ENCODE results near the gene TECPR1. TPM values are rescaled to one million over a fixed set of nuclear protein-coding genes. Genes with fewer than 3 reads are reported as not detected.

TECPR1 gene
- total and polyA plus RNA-seq, 2 experiments from 2014 or later = 8.2 to 27.8 TPM

DNA sequence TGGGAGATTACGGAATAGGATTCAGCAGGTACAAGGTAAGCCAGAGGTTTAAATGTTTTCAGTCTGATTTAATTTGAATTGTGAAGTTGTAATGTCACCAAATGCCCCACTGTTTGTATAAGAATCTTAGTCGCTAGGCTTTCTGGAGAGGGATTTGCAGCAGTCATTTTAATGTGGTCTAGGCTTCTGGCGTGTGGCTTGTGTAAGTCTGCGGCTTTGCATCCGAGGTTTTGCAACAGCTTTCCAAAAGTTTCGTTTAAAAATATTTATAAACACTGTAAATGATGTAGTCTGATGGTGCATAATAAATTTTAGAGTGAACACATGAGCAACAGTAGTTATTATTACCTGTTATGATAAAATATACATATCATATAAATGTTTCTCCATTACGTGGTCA lies 66.9 kb downstream of the TECPR1 start:
- Histone ChIP-seq H3F3A (ENCODE audit: insufficient read depth) (peaks cover 6% of the 10 kb centered on the region; the same call in 1 of the 2 replicates), H4K20me1 (ENCODE audit: insufficient read depth) (no peaks in the 10 kb centered on the region), H3K9me2 (ENCODE audit: insufficient read depth) (no peaks in the 10 kb centered on the region), H3K4me3 (no peak overlapping the region), H3K36me3 (ENCODE audit: low read depth) (no peaks in the 10 kb centered on the region), H3K9me3 (ENCODE audit: low read depth) (no peaks in the 10 kb centered on the region), H3K9ac (no peak overlapping the region), H3K79me2 (ENCODE audit: insufficient read depth) (no peaks in the 10 kb centered on the region), H3K4me2 (ENCODE audit: unreplicated experiment) (no peak overlapping the region), H2AFZ (no peak overlapping the region), H3K4me1 (ENCODE audit: insufficient read depth) (no peaks in the 10 kb centered on the region), H3K27ac (no peak overlapping the region), H3K27me3 (replicated peaks; ENCODE audit: insufficient read depth) (no peaks in the 10 kb centered on the region)
- TF ChIP-seq EZH2 (IDR thresholded peaks at IDR 0.05; ENCODE audit: insufficient read depth, poor library complexity, severe bottlenecking) (no peak), EZH2phosphoT487 (IDR thresholded peaks at IDR 0.05; ENCODE audit: insufficient read depth, low read depth) (no peak)
- 98% methylated on average over 7 of the region's 7 CpGs for WGBS, 2 experiments (ENCODE audit: low coverage in 1 of 2, low lambda C conversion rate in 2 of 2, missing lambda C conversion rate in 2 of 2)
- DNase-seq = no peak
- in situ Hi-C loops (cut with MboI) = no loop called here

- no peak for TF ChIP-seq EZH2 (IDR thresholded peaks at IDR 0.05; ENCODE audit: insufficient read depth, poor library complexity, severe bottlenecking)
- TF ChIP-seq EZH2phosphoT487 (IDR thresholded peaks at IDR 0.05; ENCODE audit: insufficient read depth, low read depth) = no peak
- WGBS, 2 experiments (ENCODE audit: low coverage in 1 of 2, low lambda C conversion rate in 2 of 2, missing lambda C conversion rate in 2 of 2) = 92 to 95% methylated on average over 8 of the region's 8 CpGs
- Histone ChIP-seq H3F3A (ENCODE audit: insufficient read depth) (no peaks in the 10 kb centered on the region), H3K36me3 (ENCODE audit: low read depth) (no peaks in the 10 kb centered on the region), H3K9me2 (ENCODE audit: insufficient read depth) (no peaks in the 10 kb centered on the region), H3K4me3 (no peak overlapping the region), H3K27me3 (replicated peaks; ENCODE audit: insufficient read depth) (no peaks in the 10 kb centered on the region), H3K9ac (no peak overlapping the region), H3K9me3 (ENCODE audit: low read depth) (no peaks in the 10 kb centered on the region), H3K4me1 (ENCODE audit: insufficient read depth) (no peaks in the 10 kb centered on the region), H3K4me2 (ENCODE audit: unreplicated experiment) (no peak overlapping the region), H3K79me2 (ENCODE audit: insufficient read depth) (no peaks in the 10 kb centered on the region), H2AFZ (no peak overlapping the region), H4K20me1 (ENCODE audit: insufficient read depth) (no peaks in the 10 kb centered on the region), H3K27ac (no peak overlapping the region)
- in situ Hi-C loops (cut with MboI) = no loop called here
- no peak for DNase-seq
Measured at GRCh38 chr7:98180751-98181150, 71.3 kb downstream of the TECPR1 start.

- no peak overlapping the region for H2AFZ ChIP-seq
- in situ Hi-C loops (cut with MboI) = no loop called here
- no peak overlapping the region for H3K27ac ChIP-seq
- TF ChIP-seq EZH2phosphoT487 (IDR thresholded peaks at IDR 0.05; ENCODE audit: insufficient read depth, low read depth) (no peak), EZH2 (IDR thresholded peaks at IDR 0.05; ENCODE audit: insufficient read depth, poor library complexity, severe bottlenecking) (no peak)
- no peaks in the 10 kb centered on the region for H3K36me3 ChIP-seq (ENCODE audit: low read depth)
- no peaks in the 10 kb centered on the region for H4K20me1 ChIP-seq (ENCODE audit: insufficient read depth)
- no peak overlapping the region for H3K9ac ChIP-seq
- H3K9me2 ChIP-seq (ENCODE audit: insufficient read depth) = no peaks in the 10 kb centered on the region
- H3K4me1 ChIP-seq (ENCODE audit: insufficient read depth) = no peaks in the 10 kb centered on the region
- H3K27me3 ChIP-seq (replicated peaks; ENCODE audit: insufficient read depth) = no peaks in the 10 kb centered on the region
- no peak for DNase-seq
- 94 to 95% methylated on average over 10 of the region's 10 CpGs for WGBS, 2 experiments (ENCODE audit: low coverage in 1 of 2, low lambda C conversion rate in 2 of 2, missing lambda C conversion rate in 2 of 2)
- H3K4me2 ChIP-seq (ENCODE audit: unreplicated experiment) = no peak overlapping the region
- no peaks in the 10 kb centered on the region for H3F3A ChIP-seq (ENCODE audit: insufficient read depth)
- H3K4me3 ChIP-seq = no peak overlapping the region
- no peaks in the 10 kb centered on the region for H3K9me3 ChIP-seq (ENCODE audit: low read depth)
- no peaks in the 10 kb centered on the region for H3K79me2 ChIP-seq (ENCODE audit: insufficient read depth)
Measured at GRCh38 chr7:98178762-98179490, 73.1 kb downstream of the TECPR1 start.

DNA sequence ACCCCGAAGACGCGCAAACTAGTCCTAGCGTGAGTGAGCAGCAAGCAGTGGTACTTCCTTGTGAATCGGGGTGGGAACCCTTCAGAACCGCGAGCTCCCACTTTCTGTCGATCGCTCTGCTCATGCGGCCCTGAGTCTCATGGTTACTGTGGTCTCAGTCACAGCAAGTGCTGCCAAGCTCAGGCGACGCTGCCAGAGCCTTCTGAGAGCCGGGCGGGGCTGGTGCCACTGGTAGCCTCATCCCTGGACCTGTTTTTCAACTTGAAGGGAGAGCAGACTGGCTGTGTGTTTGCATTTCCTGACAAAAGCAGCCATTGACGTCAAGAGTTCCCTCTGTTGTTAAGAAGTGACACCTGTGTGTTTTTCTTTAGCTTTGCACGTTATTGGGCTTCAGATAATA lies 73.7 kb downstream of the TECPR1 start:
- Histone ChIP-seq H3K4me3 (no peak overlapping the region), H3K27ac (no peak overlapping the region), H3K27me3 (replicated peaks; ENCODE audit: insufficient read depth) (no peaks in the 10 kb centered on the region), H3K9me3 (ENCODE audit: low read depth) (no peaks in the 10 kb centered on the region), H3K79me2 (ENCODE audit: insufficient read depth) (no peaks in the 10 kb centered on the region), H3K4me2 (ENCODE audit: unreplicated experiment) (no peak overlapping the region), H3K9me2 (ENCODE audit: insufficient read depth) (no peaks in the 10 kb centered on the region), H4K20me1 (ENCODE audit: insufficient read depth) (no peaks in the 10 kb centered on the region), H3K4me1 (ENCODE audit: insufficient read depth) (no peaks in the 10 kb centered on the region), H3K36me3 (ENCODE audit: low read depth) (no peaks in the 10 kb centered on the region), H3F3A (ENCODE audit: insufficient read depth) (no peaks in the 10 kb centered on the region), H3K9ac (no peak overlapping the region), H2AFZ (no peak overlapping the region)
- TF ChIP-seq EZH2 (IDR thresholded peaks at IDR 0.05; ENCODE audit: insufficient read depth, poor library complexity, severe bottlenecking) (no peak), EZH2phosphoT487 (IDR thresholded peaks at IDR 0.05; ENCODE audit: insufficient read depth, low read depth) (no peak)
- WGBS, 2 experiments (ENCODE audit: low coverage in 1 of 2, low lambda C conversion rate in 2 of 2, missing lambda C conversion rate in 2 of 2) = 79 to 80% methylated on average over 16 of the region's 16 CpGs
- in situ Hi-C loops (cut with MboI) = no loop called here
- DNase-seq = no peak

Measured in GM23248 (cell line).